HUES64 (cell line): ENCODE results near the gene TCF3.

ENCODE experiments used
- H3K27ac ChIP-seq: 2 replicates; pipeline ENCODE4 v1.7.0; 2013; ENCODE audit warnings: low read depth, low read length, inconsistent platforms
- H3K27me3 ChIP-seq: 2 replicates; pipeline ENCODE4 v1.6.1; 2013; ENCODE audit warnings: mild to moderate bottlenecking, low read length; ENCODE audit not compliant: insufficient read depth
- H3K36me3 ChIP-seq: 2 replicates; pipeline ENCODE4 v1.6.1; 2013; ENCODE audit warnings: mild to moderate bottlenecking, low read length; ENCODE audit not compliant: insufficient read depth
- H3K4me1 ChIP-seq: 2 replicates; pipeline ENCODE4 v1.6.1; 2013; ENCODE audit warnings: mild to moderate bottlenecking, low read length, moderate library complexity; ENCODE audit not compliant: insufficient read depth
- H3K4me3 ChIP-seq: 2 replicates; pipeline ENCODE4 v1.5.1; 2013; ENCODE audit warnings: mild to moderate bottlenecking, low read length, moderate library complexity
- H3K9ac ChIP-seq: 2 replicates; pipeline ENCODE4 v1.6.1; 2013; ENCODE audit warnings: mild to moderate bottlenecking, low read depth, low read length
- H3K9me3 ChIP-seq: 2 replicates; pipeline ENCODE4 v1.6.1; 2013; ENCODE audit warnings: low read depth, low read length; ENCODE audit not compliant: insufficient read depth
- WGBS: fragments of 150-250, 120-280 bp; methylation state at CpG from one replicate; pipeline ENCODE4 v1.1.7; 2013; ENCODE audit warnings: missing lambda C conversion rate; 5-methylcytosine and 5-hydroxymethylcytosine counted together

Gene TCF3

DNA sequence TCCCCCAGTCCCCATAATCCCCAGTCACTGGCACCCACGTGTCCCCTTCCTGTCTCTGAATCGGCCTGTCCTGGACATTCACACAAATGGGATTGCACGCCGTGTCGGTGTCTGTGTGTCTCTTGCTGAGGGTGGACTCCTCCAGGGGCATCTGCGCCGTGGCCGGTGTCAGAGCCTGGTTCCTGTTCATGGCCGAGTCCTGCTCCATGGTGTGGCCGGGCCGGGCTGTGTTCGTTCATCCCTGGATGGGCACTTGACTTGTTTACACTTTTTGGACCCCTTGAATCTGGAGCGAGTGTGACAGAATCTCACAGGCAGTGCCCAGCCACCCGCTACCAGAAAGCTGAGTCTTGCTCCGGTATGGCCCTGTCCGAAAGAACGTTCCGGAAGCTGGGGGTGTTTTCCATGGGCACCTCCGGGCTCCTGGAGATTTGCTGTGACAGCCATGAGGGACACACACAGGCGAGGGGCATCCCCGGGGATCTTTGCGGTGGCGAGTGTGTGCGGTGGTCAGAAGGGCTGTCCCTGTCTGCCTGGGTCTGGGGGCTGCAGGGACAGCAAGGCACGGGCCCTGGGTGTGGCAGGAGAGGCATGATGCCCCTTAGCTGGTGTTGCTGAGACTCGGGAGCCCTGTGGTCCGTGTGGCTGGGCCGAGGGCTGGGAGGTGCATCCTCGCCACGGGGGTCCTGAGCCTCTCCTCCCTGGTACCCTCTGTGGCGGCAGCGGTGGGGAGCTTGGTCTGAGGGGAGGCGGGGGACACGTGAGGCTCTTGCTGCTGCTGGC is 77.9 kb downstream of the TCF3 start:
- H3K4me1 ChIP-seq, result no peaks in the 10 kb centered on the region
- WGBS, result 93% methylated on average over 34 of the region's 34 CpGs
- peaks cover 30% of the 10 kb centered on the region for H3K36me3 ChIP-seq
- no peak overlapping the region for H3K27ac ChIP-seq
- H3K27me3 ChIP-seq, result peaks cover 6% of the 10 kb centered on the region
- no peaks in the 10 kb centered on the region for H3K9me3 ChIP-seq
- no peak overlapping the region for H3K4me3 ChIP-seq
- no peak overlapping the region for H3K9ac ChIP-seq

GRCh38 chr19:1572795-1573194 is 79.6 kb downstream of the TCF3 start:
- H3K9me3 ChIP-seq, result no peaks in the 10 kb centered on the region
- no peak overlapping the region for H3K27ac ChIP-seq
- no peaks in the 10 kb centered on the region for H3K4me1 ChIP-seq
- no peak overlapping the region for H3K4me3 ChIP-seq
- H3K9ac ChIP-seq, result no peak overlapping the region
- H3K27me3 ChIP-seq, result peaks cover 18% of the 10 kb centered on the region
- WGBS, result 89% methylated on average over 9 of the region's 9 CpGs
- peaks cover 15% of the 10 kb centered on the region for H3K36me3 ChIP-seq

GRCh38 chr19:1571358-1571757 is 81.1 kb downstream of the TCF3 start:
- Histone ChIP-seq H3K4me1 (no peaks in the 10 kb centered on the region), H3K4me3 (no peak overlapping the region), H3K9ac (no peak overlapping the region), H3K9me3 (no peaks in the 10 kb centered on the region), H3K27ac (no peak overlapping the region), H3K27me3 (peaks cover 18% of the 10 kb centered on the region), H3K36me3 (0 out of 2 replicates have a peak, but pooled peaks cover 1% of the 10 kb centered on the region)
- WGBS, result 94% methylated on average over 12 of the region's 12 CpGs

DNA sequence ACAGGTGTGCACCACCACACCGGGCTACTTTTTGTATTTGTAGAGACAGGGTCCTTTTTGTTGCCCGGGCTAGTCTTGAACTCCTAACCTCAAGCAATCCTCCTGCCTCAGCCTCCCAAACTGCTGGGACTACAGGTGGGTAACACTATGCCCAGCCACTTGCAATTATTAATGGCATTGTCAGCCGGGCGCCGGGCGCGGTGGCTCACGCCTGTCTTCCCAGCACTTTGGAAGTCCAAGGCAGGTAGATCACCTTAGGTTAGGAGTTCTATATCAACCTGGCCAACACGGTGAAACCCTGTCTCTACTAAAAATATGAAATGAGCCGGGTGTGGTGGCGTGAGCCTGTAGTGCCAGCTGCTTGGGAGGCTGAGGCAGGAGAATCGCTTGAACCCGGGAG is 81.6 kb downstream of the TCF3 start:
- H3K27ac ChIP-seq, result no peak overlapping the region
- peaks cover 18% of the 10 kb centered on the region for H3K27me3 ChIP-seq
- no peaks in the 10 kb centered on the region for H3K36me3 ChIP-seq
- no peaks in the 10 kb centered on the region for H3K9me3 ChIP-seq
- no peak overlapping the region for H3K4me3 ChIP-seq
- 97% methylated on average over 13 of the region's 13 CpGs for WGBS
- no peak overlapping the region for H3K9ac ChIP-seq
- H3K4me1 ChIP-seq, result 0 out of 2 replicates have a peak, but pooled peaks cover under 1% of the 10 kb centered on the region

GRCh38 chr19:1569997-1570396 is 82.4 kb downstream of the TCF3 start:
- no peak overlapping the region for H3K9ac ChIP-seq
- H3K9me3 ChIP-seq, result no peaks in the 10 kb centered on the region
- no peak overlapping the region for H3K4me3 ChIP-seq
- peaks cover 18% of the 10 kb centered on the region for H3K27me3 ChIP-seq
- H3K27ac ChIP-seq, result no peak overlapping the region
- WGBS, result 78% methylated on average over 4 of the region's 4 CpGs
- H3K4me1 ChIP-seq, result 0 out of 2 replicates have a peak, but pooled peaks cover 4% of the 10 kb centered on the region
- no peaks in the 10 kb centered on the region for H3K36me3 ChIP-seq

DNA sequence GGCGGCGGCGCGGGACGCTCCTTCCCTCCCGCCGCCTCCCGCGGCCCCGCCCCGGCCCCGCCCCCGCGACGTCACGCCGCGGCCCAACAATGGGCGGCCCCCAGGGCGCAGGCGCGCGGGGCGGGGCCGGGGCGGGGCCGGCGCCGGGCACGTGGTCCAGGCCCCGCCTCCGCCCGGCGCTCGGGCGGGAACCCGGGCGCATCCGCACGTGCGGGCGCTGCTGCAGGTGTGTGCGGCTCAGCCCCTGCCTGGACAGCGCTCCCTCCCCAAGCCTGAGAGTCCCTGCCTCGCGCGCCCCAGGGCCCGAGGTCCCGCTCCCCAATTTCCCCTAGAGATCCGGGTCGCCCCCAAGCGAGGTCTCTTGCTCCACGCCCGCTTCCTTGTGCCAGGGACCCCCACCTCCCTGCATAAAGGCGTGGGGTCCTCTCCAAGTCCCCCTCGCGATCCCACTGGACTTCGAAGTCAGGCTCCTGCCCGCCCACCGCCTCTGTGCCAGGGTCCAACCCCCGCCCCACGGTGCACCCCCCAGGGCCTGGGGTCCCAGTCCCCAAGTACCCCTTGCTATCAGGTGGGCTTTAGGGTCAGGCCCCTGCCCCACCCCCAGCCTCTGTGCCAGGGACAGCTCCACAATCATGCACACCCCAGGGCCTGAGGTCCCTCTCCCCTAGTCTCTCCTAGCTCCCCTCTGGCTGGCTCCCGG is 83.9 kb downstream of the TCF3 start, which contains the start of gene MEX3D:
TSS of gene MEX3D (minus strand) at position 6 of the 700 bp plus-strand sequence. CDS start 267 bp downstream, outside the sequence.
- peaks cover 18% of the 10 kb centered on the region for H3K27me3 ChIP-seq
- 14% methylated on average over 63 of the region's 63 CpGs for WGBS
- H3K4me3 ChIP-seq, result peak within 1 kb of the TSS; percentile 89
- no peaks in the 10 kb centered on the region for H3K9me3 ChIP-seq
- H3K36me3 ChIP-seq, result peaks cover 11% of the 10 kb centered on the region
- 0 out of 2 replicates have a peak, but pooled peaks cover 4% of the 10 kb centered on the region for H3K4me1 ChIP-seq
- H3K27ac ChIP-seq, result peak within 1 kb of the TSS; percentile 93
- peak within 1 kb of the TSS; percentile 97 for H3K9ac ChIP-seq

GRCh38 chr19:1567848-1568227 is 84.6 kb downstream of the TCF3 start:
- 0 out of 2 replicates have a peak, but pooled peaks cover 4% of the 10 kb centered on the region for H3K4me1 ChIP-seq
- H3K27ac ChIP-seq, result no peak overlapping the region
- H3K36me3 ChIP-seq, result peaks cover 15% of the 10 kb centered on the region
- H3K27me3 ChIP-seq, result peaks cover 18% of the 10 kb centered on the region
- peak overlapping the region; percentile 89; the same call in 1 of the 2 replicates for H3K4me3 ChIP-seq
- no peaks in the 10 kb centered on the region for H3K9me3 ChIP-seq
- H3K9ac ChIP-seq, result no peak overlapping the region
- under 1% methylated on average over 63 of the region's 73 CpGs for WGBS

DNA sequence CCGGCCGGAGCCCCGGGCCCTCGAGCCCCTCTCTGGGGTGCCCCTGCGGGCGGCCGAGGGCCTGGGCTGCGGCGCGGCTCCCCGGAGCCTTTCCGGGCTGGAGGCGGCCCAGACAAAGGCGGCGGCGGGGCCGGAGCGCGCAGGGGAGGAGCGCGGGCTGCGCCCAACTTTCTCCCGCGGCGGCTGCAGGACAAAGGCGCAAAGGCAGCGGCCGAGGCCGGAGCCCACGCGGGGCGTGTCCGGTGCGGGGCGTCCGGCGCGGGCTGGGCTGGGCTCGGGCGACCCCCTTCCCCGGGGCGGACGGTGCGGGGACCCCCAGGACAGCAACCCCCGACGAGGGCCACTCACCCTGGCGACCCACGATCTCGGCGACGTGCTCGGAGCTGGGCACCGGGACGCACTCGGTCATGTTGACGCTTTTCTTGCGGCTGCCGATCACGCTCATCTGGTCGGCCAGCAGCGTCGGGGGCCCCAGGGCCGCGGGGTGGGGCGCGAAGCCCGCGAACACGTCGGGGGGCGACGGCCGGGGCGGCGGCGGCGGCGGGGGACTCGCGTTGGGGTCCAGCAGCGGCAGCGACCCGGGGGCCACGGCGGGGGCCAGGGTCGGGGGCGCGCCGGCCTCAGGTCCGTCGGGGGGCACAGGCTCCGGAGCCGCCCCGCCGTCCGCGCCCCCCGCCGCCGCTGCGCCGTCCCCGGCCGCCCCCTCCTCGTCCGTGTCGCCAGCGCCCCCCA is 85.1 kb downstream of the TCF3 start:
- WGBS, result under 1% methylated on average over 108 of the region's 108 CpGs
- Histone ChIP-seq H3K27ac (peak overlapping the region; percentile 93), H3K27me3 (peaks cover 18% of the 10 kb centered on the region), H3K4me1 (0 out of 2 replicates have a peak, but pooled peaks cover 4% of the 10 kb centered on the region), H3K9ac (peak overlapping the region; percentile 97), H3K9me3 (no peaks in the 10 kb centered on the region), H3K4me3 (peak overlapping the region; percentile 89), H3K36me3 (peaks cover 20% of the 10 kb centered on the region)

DNA sequence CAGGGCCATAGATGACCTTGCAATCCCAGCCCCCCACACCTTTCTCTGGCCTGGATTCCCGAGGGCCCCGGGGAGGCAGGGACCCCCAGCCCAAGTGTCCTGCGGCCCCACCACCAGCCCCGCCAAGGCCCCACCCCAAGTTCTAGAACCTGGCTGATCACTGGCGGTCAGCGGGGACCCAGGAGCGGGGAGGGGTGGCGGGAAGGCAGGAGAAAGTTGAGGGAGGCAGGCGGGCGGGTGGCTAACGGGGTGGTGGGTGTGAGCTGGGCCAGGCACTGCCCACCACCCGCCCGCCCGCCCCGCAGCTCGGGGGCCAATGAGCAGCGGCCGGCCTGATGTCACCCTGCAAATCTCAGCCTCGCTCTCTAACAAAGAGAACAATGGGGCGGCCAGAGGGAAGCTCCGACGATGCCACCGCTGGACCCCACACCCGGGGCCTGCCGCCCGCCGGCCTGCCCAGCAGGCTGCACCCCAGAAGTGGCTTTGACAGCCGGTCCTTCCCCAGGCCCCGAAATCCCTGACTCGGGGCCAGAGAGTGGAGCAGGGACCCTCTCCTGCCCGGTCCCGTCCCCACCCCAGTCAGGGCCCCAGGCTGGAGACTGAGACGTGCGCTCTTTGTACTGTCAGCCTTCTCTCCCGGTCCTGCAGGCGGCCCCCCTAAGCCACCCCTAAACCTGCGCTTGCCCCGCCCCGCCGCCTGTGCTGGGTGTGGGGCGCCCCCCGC is 85.9 kb downstream of the TCF3 start:
- peak overlapping the region; percentile 89 for H3K4me3 ChIP-seq
- peaks cover 18% of the 10 kb centered on the region for H3K27me3 ChIP-seq
- no peaks in the 10 kb centered on the region for H3K9me3 ChIP-seq
- WGBS, result under 1% methylated on average over 39 of the region's 42 CpGs
- peaks cover 20% of the 10 kb centered on the region for H3K36me3 ChIP-seq
- peak overlapping the region; percentile 97 for H3K9ac ChIP-seq
- 0 out of 2 replicates have a peak, but pooled peaks cover 4% of the 10 kb centered on the region for H3K4me1 ChIP-seq
- peak overlapping the region; percentile 93 for H3K27ac ChIP-seq

GRCh38 chr19:1563251-1563650 is 89.2 kb downstream of the TCF3 start:
- no peak overlapping the region for H3K27ac ChIP-seq
- 92% methylated on average over 6 of the region's 6 CpGs for WGBS
- peaks cover 34% of the 10 kb centered on the region for H3K36me3 ChIP-seq
- no peaks in the 10 kb centered on the region; the same call in 1 of the 2 replicates for H3K27me3 ChIP-seq
- no peaks in the 10 kb centered on the region for H3K9me3 ChIP-seq
- 0 out of 2 replicates have a peak, but pooled peaks cover 4% of the 10 kb centered on the region for H3K4me1 ChIP-seq
- H3K9ac ChIP-seq, result no peak overlapping the region
- H3K4me3 ChIP-seq, result no peak overlapping the region
